Tibial nerve (tissue), 4 donors: Measurements from ENCODE around the gene EYA4. TPM values are rescaled to one million over a fixed set of nuclear protein-coding genes. Genes with fewer than 3 reads are reported as not detected.

Experiments used
- DNase-seq, 2 donors: peaks; one replicate each; pipeline ENCODE4 v3.0.0-alpha.2; 2019; ENCODE audit warnings: low spot score in 2 of 2
- H3K27ac ChIP-seq, 4 donors: fragments of 200-600 bp; sonication (generic) in 3 of 4; one replicate each; pipeline ENCODE4 v1.5.1; 2017 to 2019; ENCODE audit warnings: mild to moderate bottlenecking in 1 of 4
- H3K27me3 ChIP-seq, 2 donors: fragments of 200-600 bp; sonication (generic) in 1 of 2; one replicate each; pipeline versions ENCODE4 v1.5.1 to v1.6.0; 2017 to 2019
- H3K36me3 ChIP-seq, 3 donors: fragments of 200-600 bp; sonication (generic); one replicate each; pipeline ENCODE4 v1.5.1; 2018 to 2019
- H3K4me1 ChIP-seq, 4 donors: fragments of 200-600 bp; sonication (generic) in 3 of 4; one replicate each; pipeline ENCODE4 v1.5.1; 2017 to 2019
- H3K4me3 ChIP-seq, 4 donors: fragments of 200-600 bp; sonication (generic) in 3 of 4; one replicate each; pipeline ENCODE4 v1.5.1; 2017 to 2019; ENCODE audit warnings: mild to moderate bottlenecking in 1 of 4, moderate library complexity in 1 of 4
- H3K9me3 ChIP-seq, 4 donors: fragments of 200-600 bp; sonication (generic) in 3 of 4; one replicate each; pipeline ENCODE4 v1.5.1; 2017 to 2019
- CTCF ChIP-seq, 5 experiments: fragments of 200-600 bp in 3 of 5; fragments of 450-650 bp in 2 of 5; sonication (generic) in 3 of 5; IDR thresholded peaks; one replicate each; pipeline ENCODE4 v1.5.1; 2016 to 2019; ENCODE audit warnings: antibody characterized with exemption in 5 of 5, mild to moderate bottlenecking in 3 of 5, moderate library complexity in 2 of 5
- EP300 ChIP-seq, 2 donors: sonication (generic); formaldehyde crosslinking; IDR thresholded peaks; one replicate each; pipeline ENCODE4 v1.6.1; 2017; ENCODE audit warnings: antibody characterized with exemption in 2 of 2, mild to moderate bottlenecking in 1 of 2
- POLR2A ChIP-seq, 2 donors: fragments of 450-650 bp; IDR thresholded peaks; one replicate each; pipeline ENCODE4 v1.6.1; 2017; ENCODE audit warnings: antibody characterized with exemption in 2 of 2, mild to moderate bottlenecking in 2 of 2, moderate library complexity in 2 of 2
- WGBS, 2 donors: methylation state at CpG; one replicate each; pipeline ENCODE4 v1.1.5; 2018; 5-methylcytosine and 5-hydroxymethylcytosine counted together
- total RNA-seq, 4 donors: library from RNA; depleted of rRNA; stranded (reverse); fragments of >200 nt; gene quantifications; one replicate each; pipeline ENCODE4 v1.1.0, GENCODE V29; 2016

The EYA4 gene
- total RNA-seq, 4 donors from 2014 or later, result 1.1 to 6.0 (median 1.8) TPM

- Histone ChIP-seq H3K4me3 (no peak overlapping the region), H3K27ac (no peak overlapping the region), H3K9me3 (no peaks in the 10 kb centered on the region), H3K4me1 (no peaks in the 10 kb centered on the region), H3K36me3 (no peaks in the 10 kb centered on the region), H3K27me3 (no peaks in the 10 kb centered on the region)
- DNase-seq, result no peak
- 53 to 57% methylated on average over 1 of the region's 1 CpG for WGBS, 2 donors
- TF ChIP-seq CTCF (IDR thresholded peaks at IDR 0.05) (no peak), EP300 (IDR thresholded peaks at IDR 0.05) (no peak)
These were observed 96.2 kb downstream of the EYA4 start for GRCh38 chr6:133337308-133337707.

- TF ChIP-seq EP300 (IDR thresholded peaks at IDR 0.05) (no peak), POLR2A (IDR thresholded peaks at IDR 0.05) (no peak), CTCF (IDR thresholded peaks at IDR 0.05) (no peak)
- Histone ChIP-seq H3K36me3 (no peaks in the 10 kb centered on the region), H3K9me3 (no peaks in the 10 kb centered on the region), H3K27ac (no peak overlapping the region), H3K4me1 (no peaks in the 10 kb centered on the region), H3K4me3 (no peak overlapping the region), H3K27me3 (no peaks in the 10 kb centered on the region)
- 87 to 89% methylated on average over 7 of the region's 7 CpGs for WGBS, 2 donors
- no peak for DNase-seq
These were observed 98.6 kb downstream of the EYA4 start for GRCh38 chr6:133339543-133340384.

DNA sequence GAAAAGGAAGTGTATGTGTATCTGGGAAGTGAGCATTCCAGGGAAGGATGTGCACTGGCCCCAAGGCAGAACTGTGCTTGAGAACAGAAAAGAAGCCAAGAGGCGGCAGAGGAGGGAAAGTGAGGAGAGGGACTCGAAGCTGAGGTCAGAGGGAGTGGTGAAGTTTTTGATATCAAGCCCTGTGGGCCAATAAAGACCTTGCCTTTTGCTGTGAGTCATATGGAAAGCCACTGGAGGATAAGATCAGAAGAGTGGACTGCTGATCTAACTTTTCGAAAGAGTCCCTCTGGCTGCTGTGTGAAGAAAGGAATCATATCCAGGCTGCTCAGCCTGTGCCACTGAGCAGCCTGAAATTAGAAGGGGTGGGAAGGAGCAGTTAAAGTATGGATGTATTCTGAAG is 99.4 kb downstream of the EYA4 start:
- Histone ChIP-seq H3K4me1 (no peaks in the 10 kb centered on the region), H3K4me3 (no peak overlapping the region), H3K36me3 (no peaks in the 10 kb centered on the region), H3K9me3 (no peaks in the 10 kb centered on the region), H3K27ac (no peak overlapping the region), H3K27me3 (no peaks in the 10 kb centered on the region)
- WGBS, 2 donors, result 65 to 68% methylated on average over 3 of the region's 3 CpGs
- TF ChIP-seq POLR2A (IDR thresholded peaks at IDR 0.05) (no peak), EP300 (IDR thresholded peaks at IDR 0.05) (no peak)
- DNase-seq, result no peak

DNA sequence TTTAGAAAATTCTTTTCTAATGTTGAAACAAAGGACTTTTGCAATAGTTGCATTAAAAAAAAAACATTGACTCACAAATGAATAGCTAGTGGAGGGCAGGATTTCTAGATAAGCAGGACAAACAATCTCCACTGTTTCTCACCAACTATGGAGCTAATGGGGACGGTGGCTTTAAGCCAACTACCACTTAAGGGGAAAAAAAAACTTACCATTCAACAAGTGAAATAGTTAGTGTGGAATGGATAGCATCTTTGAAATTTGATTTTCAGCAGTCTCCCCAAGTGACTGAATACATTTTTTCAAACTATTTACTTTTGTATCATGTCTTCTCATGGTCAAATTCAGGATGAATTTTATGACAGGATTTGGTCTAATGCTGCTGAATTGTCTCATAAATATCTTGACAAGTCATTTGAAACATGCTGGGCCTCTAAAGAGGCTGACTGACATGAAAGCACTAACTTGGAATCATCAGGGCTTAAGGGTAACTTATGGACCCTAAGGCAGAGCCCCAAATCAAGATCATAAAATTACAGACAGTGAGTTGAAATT is 100.5 kb downstream of the EYA4 start:
- no peaks in the 10 kb centered on the region for H3K9me3 ChIP-seq
- no peaks in the 10 kb centered on the region for H3K27me3 ChIP-seq
- H3K4me1 ChIP-seq, result no peaks in the 10 kb centered on the region
- WGBS, 2 donors, result 23 to 37% methylated on average over 1 of the region's 1 CpG
- TF ChIP-seq POLR2A (IDR thresholded peaks at IDR 0.05) (no peak), EP300 (IDR thresholded peaks at IDR 0.05) (no peak), CTCF (IDR thresholded peaks at IDR 0.05) (no peak)
- no peak overlapping the region for H3K4me3 ChIP-seq
- H3K27ac ChIP-seq, result no peak overlapping the region
- H3K36me3 ChIP-seq, result no peaks in the 10 kb centered on the region
- DNase-seq, result no peak

- 73 to 81% methylated on average over 3 of the region's 3 CpGs for WGBS, 2 donors
- no peak for TF ChIP-seq POLR2A (IDR thresholded peaks at IDR 0.05)
- no peak for TF ChIP-seq EP300 (IDR thresholded peaks at IDR 0.05)
- TF ChIP-seq CTCF (IDR thresholded peaks at IDR 0.05), result no peak
These were observed 102.1 kb downstream of the EYA4 start for GRCh38 chr6:133343220-133343619.

More at GRCh38 chr6:133343220-133343619, 102.1 kb downstream of the EYA4 start:
- Histone ChIP-seq H3K4me3 (no peak overlapping the region), H3K27me3 (no peaks in the 10 kb centered on the region), H3K4me1 (no peaks in the 10 kb centered on the region), H3K9me3 (no peaks in the 10 kb centered on the region), H3K27ac (no peak overlapping the region), H3K36me3 (no peaks in the 10 kb centered on the region)
- no peak for DNase-seq
